Panc1 (cell line): ENCODE data around the gene STAC.

Experiments used
- CTCF ChIP-seq: fragments of 450-650 bp; IDR thresholded peaks from 2 replicates; pipeline ENCODE4 v1.5.1; 2017; ENCODE audit warnings: mild to moderate bottlenecking
- REST ChIP-seq, 2 experiments: IDR thresholded peaks; 2 replicates each; pipeline ENCODE4 v1.6.1; 2011 to 2012; ENCODE audit warnings: low read depth in 2 of 2, control low read depth in 1 of 2, low read length in 1 of 2, mild to moderate bottlenecking in 1 of 2, moderate library complexity in 1 of 2; ENCODE audit not compliant: insufficient read depth in 1 of 2
- SIN3A ChIP-seq: IDR thresholded peaks from 2 replicates; pipeline ENCODE4 v1.6.1; 2012; ENCODE audit warnings: low read depth, mild to moderate bottlenecking, low read length, moderate library complexity, borderline replicate concordance; ENCODE audit not compliant: insufficient read depth

- TF ChIP-seq CTCF (no peak), SIN3A (no peak), REST (IDR thresholded peaks at IDR 0.05; ENCODE audit: insufficient read depth in 1 of 2, low read depth in 2 of 2, low read length in 1 of 2) (no peak)
Measured at GRCh38 chr3:36488077-36488789, 107.9 kb downstream of the STAC start.
